Progenitor cell of endocrine pancreas (in vitro differentiated cells): ENCODE measurements around the gene MARCHF10. TPM values are rescaled to one million over a fixed set of nuclear protein-coding genes. Genes with fewer than 3 reads are reported as not detected.

Source experiments
- DNase-seq: peaks from one replicate; pipeline ENCODE4 v3.0.0; 2021; ENCODE audit warnings: low spot score; ENCODE audit not compliant: unreplicated experiment
- H3K27ac Mint-ChIP-seq: 2 replicates; pipeline ENCODE4 v1.8.0; 2021; ENCODE audit warnings: mild to moderate bottlenecking, moderate library complexity, mixed read lengths
- H3K27me3 Mint-ChIP-seq: 2 replicates; pipeline ENCODE4 v1.8.0; 2021; ENCODE audit warnings: mixed read lengths
- H3K36me3 Mint-ChIP-seq: 2 replicates; pipeline ENCODE4 v1.8.0; 2022; ENCODE audit warnings: mixed read lengths; ENCODE audit not compliant: insufficient read depth
- H3K4me1 Mint-ChIP-seq: 2 replicates; pipeline ENCODE4 v1.8.0; 2021; ENCODE audit warnings: low read depth, mixed read lengths
- H3K4me3 Mint-ChIP-seq: 2 replicates; pipeline ENCODE4 v1.8.0; 2021; ENCODE audit warnings: low read depth, mild to moderate bottlenecking, moderate library complexity, mixed read lengths
- H3K9me3 Mint-ChIP-seq: 2 replicates; pipeline ENCODE4 v1.8.0; 2021; ENCODE audit warnings: low read depth, mixed read lengths
- total RNA-seq: library from RNA; stranded (reverse); gene quantifications from 2 replicates; pipeline ENCODE4 v1.2.1, GENCODE V29; 2021
- TF ChIP-seq, protein P1 (sequence below): fragments of 200-600 bp; sonication (generic); IDR thresholded peaks from one replicate; pipeline ENCODE4 v1.5.0; 2021; ENCODE audit warnings: antibody characterized with exemption, mild to moderate bottlenecking; ENCODE audit not compliant: unreplicated experiment

MARCHF10 gene
- total RNA-seq, 1 donor from 2014 or later, result not detected

DNA sequence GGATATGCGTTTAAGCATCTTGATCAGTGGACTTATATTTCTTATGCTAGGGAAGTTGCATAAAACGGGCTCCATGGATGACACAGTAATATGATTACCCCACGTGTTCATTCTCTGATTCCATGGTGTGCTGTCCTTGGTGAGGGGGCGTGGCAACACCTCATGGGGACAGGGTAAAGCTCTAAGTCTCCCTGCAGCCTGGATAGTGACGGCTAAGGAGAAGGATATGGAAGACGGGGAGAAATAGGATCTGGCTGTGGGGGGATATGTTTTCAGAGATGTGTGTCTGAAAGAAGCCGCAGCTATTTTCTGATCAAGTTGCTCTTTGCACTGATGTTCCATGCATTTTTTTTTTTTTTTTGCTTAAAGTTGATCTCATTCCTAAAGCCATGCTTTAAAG lies 84.3 kb downstream of the MARCHF10 start:
- DNase-seq, result no peak
- Mint-ChIP-seq H3K9me3 (peaks cover 9% of the 10 kb centered on the region), H3K4me3 (no peak overlapping the region), H3K36me3 (no peaks in the 10 kb centered on the region), H3K27ac (no peak overlapping the region), H3K27me3 (peaks cover 14% of the 10 kb centered on the region), H3K4me1 (no peaks in the 10 kb centered on the region)
- TF ChIP-seq, protein P1, sequence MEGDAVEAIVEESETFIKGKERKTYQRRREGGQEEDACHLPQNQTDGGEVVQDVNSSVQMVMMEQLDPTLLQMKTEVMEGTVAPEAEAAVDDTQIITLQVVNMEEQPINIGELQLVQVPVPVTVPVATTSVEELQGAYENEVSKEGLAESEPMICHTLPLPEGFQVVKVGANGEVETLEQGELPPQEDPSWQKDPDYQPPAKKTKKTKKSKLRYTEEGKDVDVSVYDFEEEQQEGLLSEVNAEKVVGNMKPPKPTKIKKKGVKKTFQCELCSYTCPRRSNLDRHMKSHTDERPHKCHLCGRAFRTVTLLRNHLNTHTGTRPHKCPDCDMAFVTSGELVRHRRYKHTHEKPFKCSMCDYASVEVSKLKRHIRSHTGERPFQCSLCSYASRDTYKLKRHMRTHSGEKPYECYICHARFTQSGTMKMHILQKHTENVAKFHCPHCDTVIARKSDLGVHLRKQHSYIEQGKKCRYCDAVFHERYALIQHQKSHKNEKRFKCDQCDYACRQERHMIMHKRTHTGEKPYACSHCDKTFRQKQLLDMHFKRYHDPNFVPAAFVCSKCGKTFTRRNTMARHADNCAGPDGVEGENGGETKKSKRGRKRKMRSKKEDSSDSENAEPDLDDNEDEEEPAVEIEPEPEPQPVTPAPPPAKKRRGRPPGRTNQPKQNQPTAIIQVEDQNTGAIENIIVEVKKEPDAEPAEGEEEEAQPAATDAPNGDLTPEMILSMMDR, result no peak

DNA sequence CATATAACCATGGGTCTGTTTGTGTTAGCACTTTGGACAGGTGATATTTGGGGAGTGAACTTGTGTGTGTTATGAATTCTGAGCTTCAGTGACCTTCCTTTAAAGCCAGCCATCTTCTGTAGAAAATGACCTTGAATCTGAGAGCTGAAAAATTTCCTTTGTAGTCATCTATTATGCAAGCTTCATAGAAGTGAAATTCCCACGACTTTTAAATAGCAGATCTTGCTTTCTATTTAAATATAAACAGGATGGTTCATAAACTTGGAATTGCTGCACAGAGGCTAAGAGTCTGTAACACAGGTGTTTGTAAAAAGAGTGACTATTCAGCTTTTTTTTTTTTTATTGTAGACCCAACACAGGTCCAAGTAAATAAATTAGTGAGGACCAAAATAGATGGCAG lies 85.5 kb downstream of the MARCHF10 start:
- Mint-ChIP-seq H3K9me3 (peaks cover 9% of the 10 kb centered on the region), H3K27me3 (peaks cover 18% of the 10 kb centered on the region), H3K4me1 (no peaks in the 10 kb centered on the region), H3K4me3 (no peak overlapping the region), H3K27ac (no peak overlapping the region), H3K36me3 (no peaks in the 10 kb centered on the region)
- no peak for DNase-seq
- TF ChIP-seq, protein P1, result no peak

DNA sequence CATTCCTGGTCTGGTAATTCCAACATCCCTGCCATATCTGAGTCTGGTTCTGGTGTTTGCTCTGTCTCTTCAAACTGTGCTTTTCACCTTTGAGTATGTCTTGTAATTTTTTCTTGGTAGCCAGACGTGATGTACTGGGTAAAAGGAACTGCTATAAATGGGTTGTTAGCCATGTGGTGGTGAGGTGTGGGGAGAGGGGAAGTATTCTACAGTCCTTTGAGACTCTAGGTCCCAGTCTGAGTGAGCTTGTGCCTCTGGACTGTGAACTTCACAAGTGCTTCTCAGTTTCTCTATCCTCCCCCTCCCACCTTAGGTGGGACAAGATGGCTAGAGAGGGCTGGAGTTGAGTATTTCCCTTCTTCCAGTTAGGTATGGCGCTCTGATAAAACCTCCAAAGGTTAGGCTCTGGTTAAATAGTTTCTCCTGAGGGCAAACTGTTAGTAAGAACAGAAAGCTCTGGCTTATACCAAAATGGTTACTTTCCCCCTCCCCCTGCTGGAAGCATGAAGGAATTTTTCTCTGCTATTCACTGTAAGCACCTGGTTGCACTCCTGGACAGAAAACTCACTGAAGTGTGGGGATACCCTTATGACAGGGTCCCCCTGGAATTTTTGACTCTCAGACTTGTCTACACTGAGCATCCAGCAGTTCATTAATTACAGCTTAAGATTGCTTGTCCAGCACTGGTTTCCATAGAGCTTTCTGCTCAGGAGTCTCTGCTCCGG lies 87.8 kb downstream of the MARCHF10 start:
- Mint-ChIP-seq H3K36me3 (no peaks in the 10 kb centered on the region), H3K9me3 (peaks cover 9% of the 10 kb centered on the region), H3K4me1 (no peaks in the 10 kb centered on the region), H3K27me3 (peaks cover 17% of the 10 kb centered on the region), H3K4me3 (no peak overlapping the region), H3K27ac (no peak overlapping the region)
- TF ChIP-seq, protein P1, result peak; percentile 47
- DNase-seq, result no peak

DNA sequence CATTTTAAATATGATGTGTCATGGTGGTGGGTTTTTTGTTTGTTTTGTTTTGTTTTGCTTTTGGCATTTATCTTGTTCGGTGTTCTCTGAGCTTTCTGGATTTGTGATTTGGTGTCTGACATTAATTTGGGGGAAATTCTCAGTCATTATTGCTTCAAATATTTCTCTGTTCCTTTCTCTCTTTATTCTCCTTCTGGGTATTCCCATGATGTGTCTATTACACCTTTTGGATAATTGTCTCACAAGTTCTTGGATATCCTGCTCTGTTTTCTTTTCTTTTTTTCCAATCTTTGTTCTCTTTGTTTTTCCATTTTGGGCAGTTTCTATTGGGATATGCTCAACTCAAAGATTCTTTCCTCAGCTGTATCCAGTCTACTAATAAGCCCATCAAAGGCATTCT lies 88.5 kb downstream of the MARCHF10 start:
- H3K4me1 Mint-ChIP-seq, result no peaks in the 10 kb centered on the region
- no peak overlapping the region for H3K27ac Mint-ChIP-seq
- no peaks in the 10 kb centered on the region for H3K36me3 Mint-ChIP-seq
- H3K27me3 Mint-ChIP-seq, result peaks cover 16% of the 10 kb centered on the region
- TF ChIP-seq, protein P1, result no peak
- H3K4me3 Mint-ChIP-seq, result no peak overlapping the region
- peaks cover 9% of the 10 kb centered on the region for H3K9me3 Mint-ChIP-seq
- no peak for DNase-seq

DNA sequence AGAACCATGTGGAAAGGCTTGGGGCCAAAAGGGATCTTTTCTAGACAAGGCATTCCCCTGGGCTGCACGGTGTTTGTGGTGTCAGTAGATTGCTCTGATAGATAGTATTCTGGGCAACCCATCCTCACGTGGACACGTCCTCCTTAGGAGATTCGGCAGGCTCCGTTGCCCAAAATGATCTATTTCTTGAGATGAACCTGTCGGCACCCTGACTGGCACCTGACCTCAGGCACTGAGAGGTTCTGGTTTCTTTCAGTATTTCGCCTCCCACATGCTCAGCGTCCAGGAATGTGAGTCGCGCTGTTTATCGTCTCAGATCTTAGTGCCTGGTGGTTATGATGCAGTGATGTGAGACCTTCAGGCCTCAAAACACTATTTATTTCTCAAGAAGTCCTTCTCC lies 89.7 kb downstream of the MARCHF10 start:
- Mint-ChIP-seq H3K4me1 (no peaks in the 10 kb centered on the region), H3K36me3 (no peaks in the 10 kb centered on the region), H3K9me3 (peaks cover 9% of the 10 kb centered on the region), H3K27ac (no peak overlapping the region), H3K27me3 (peaks cover 8% of the 10 kb centered on the region), H3K4me3 (no peak overlapping the region)
- DNase-seq, result no peak
- TF ChIP-seq, protein P1, result no peak
